Measurements from ENCODE around the gene HSD17B12. TPM values are rescaled to one million over a fixed set of nuclear protein-coding genes. Genes with fewer than 3 reads are reported as not detected.

HSD17B12 gene
- polyA plus RNA-seq, 3 donors: 20.4 to 62.4 (median 39.4) TPM

DNA sequence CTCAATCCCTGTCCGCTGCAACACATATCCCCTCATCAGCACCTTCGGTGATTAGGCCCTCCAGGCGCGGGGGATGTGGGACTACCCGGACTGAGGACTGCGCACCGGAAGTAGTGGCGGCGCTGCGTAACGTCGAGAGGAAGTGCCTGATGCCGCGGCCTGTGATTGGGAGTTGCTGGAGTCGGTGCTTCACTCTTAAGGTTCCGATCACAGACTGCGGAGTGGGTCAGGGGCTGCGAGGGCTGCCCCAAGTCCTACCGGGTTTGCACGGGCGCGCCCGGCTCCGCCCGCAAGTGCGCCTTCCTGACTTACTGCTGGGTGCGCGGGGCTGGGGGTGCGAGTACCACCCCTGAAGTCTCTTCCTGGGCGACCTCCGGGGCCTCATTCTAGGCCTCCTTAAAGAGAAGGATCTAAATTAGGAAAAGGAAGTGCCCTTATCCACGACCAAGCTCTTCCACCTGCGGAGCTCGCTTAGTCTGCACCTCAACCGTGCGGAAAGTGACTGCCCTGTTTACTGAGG is 200.2 kb downstream of the HSD17B12 start, which contains the start of gene ALKBH3:
TSS of gene ALKBH3 (plus strand) at position 192 of the 520 bp plus-strand sequence. CDS start 1,822 bp downstream, outside the sequence.
- 1% methylated on average over 36 of the region's 36 CpGs for whole genome bisulfite sequencing, 3 donors
- no peak within 1 kb of the TSS for H3K27ac ChIP-seq (ENCODE audit: low read depth, low read length)

DNA sequence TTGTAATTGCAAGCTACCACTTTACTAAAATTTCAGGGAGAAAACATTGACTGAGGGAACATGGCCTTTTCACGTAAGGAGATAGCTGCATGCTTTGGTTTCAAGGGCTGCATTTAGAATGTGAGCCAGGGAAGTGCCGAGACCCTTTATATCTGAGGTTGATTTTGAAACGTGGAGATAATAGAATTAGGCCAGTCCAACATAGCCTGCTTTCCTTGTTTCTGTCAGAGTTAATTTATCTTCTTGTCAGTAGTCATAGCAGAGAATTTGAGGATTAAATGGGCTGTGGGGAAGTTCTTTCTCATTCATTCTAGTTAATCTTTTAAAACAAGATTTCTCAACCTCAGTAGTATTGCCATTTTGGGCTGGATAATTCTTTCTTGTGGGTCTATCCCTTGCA is 212.3 kb downstream of the HSD17B12 start:
- 46 to 62% (median 60%) methylated on average over 3 of the region's 3 CpGs for WGBS, 3 donors

DNA sequence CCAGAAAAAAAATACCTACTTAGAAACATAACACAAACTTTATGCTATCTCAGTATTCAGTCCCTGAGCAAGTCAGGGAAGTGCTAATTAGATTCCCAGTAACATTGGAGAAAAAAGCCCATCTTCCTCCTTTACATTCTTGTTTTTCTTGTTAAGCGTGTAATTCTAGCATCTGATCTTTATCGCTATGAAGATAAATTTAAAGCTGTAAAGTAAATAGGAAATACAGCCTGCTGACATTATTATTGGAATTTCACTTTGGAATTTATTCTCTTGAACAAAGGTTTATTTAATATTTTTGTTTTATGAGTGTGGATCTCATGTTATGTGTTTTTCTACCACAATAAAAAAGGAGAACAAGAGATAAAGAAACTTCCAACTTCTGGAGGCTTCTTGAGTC is 214.0 kb downstream of the HSD17B12 start:
- WGBS, 3 donors: 72 to 77% (median 75%) methylated on average over 2 of the region's 2 CpGs
- H3K27ac ChIP-seq (ENCODE audit: low read depth, low read length): no peak overlapping the region

More for the DNA sequence above, 212.3 kb downstream of the HSD17B12 start:
- H3K27ac ChIP-seq (ENCODE audit: low read depth, low read length): no peak overlapping the region

DNA sequence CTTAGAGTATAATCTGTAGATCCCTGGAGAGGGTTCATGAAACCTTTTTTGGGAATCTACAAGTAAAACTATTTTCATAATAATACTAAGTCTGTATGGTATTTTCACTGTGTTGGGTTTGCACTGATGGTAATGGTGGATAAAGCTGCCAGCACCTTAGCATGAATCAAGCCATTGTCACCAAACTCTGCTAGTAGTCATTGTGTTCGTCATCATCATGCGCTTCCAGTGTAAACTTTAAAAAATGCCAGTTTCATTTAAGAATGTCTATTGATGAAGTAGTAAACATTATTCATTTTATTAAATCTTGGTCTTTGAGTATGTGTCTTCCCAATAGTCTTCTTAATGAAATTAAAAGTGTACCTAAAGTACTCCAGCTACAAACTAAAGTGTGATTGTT is 215.1 kb downstream of the HSD17B12 start:
- H3K27ac ChIP-seq (ENCODE audit: low read depth, low read length): no peak overlapping the region
- WGBS, 3 donors: 96% methylated on average over 2 of the region's 2 CpGs

DNA sequence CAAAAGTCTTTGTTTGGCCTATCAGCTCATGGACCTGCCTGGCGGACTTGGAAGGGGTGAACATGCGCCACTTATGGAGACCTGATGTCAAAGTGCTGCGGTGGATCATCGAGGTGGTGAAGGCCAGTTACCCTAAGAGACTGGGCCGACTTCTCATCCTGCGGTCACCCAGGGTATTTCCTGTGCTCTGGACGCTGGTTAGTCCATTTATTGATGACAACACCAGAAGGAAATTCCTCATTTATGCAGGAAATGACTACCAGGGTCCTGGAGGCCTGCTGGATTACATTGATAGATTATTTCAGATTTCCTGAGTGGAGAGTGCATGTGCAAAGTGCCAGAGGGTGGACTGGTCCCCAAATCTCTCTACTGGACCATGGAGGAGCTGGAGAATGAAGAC is 218.0 kb downstream of the HSD17B12 start:
- 82 to 93% (median 86%) methylated on average over 7 of the region's 7 CpGs for WGBS, 3 donors
- no peak overlapping the region for H3K27ac ChIP-seq (ENCODE audit: low read depth, low read length)

DNA sequence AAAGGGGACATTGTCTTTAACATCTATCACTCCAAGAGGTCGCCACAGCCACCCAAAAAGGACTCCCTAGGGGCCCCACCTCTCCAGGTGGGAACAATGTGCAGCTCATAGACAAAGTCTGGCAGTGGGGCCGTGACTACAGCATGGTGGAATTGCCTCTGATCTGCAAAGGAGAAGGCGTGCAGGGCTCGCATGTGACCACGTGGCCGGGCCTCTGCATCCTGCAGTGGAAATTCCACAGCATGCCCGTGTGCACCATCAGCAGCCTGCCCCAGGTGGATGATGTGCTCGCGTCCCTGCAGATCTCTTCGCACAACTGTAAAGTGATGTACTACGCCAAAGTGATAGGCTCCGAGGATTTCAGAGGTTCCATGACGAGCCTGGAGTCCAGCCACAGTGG is 218.6 kb downstream of the HSD17B12 start:
- H3K27ac ChIP-seq (ENCODE audit: low read depth, low read length): no peak overlapping the region
- WGBS, 3 donors: 89 to 91% (median 90%) methylated on average over 13 of the region's 13 CpGs

DNA sequence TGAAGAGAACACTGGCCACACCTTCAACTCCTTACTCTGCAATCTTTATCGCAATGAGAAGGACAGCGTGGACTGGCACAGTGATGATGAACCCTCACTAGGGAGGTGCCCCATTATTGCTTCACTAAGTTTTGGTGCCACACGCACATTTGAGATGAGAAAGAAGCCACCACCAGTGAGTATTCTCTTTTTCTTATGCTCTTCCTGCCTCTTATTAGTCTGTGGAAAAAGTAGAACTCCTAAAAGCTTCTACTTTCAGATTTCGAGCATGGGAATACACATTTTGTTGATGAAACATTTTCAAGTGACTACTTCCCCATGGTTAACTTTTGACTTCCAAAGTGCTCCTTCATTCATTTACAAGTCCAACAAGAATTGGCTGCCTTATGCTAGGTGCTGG is 221.0 kb downstream of the HSD17B12 start:
- H3K27ac ChIP-seq (ENCODE audit: low read depth, low read length): no peak overlapping the region
- 92 to 97% (median 96%) methylated on average over 4 of the region's 4 CpGs for WGBS, 3 donors

DNA sequence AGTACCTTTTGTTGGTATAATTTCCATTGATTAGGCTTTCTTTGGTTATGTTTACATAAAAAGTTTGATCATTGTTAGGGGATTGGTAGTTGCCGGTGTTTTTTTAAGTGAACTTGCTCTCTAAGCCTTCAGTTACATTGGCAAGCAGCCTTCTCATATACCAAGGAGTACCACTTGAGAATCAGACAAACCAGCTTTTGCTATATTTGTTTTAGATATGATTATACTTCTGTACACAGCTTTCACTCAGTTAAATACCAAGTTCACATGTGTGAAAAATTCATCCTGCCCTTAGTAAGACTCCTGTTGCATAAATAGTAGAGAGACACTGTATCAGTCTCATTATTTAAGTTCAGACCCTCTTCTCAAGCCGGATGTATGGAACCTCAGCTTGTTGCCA is 222.5 kb downstream of the HSD17B12 start:
- H3K27ac ChIP-seq (ENCODE audit: low read depth, low read length): no peak overlapping the region
- 56 to 97% (median 86%) methylated on average over 2 of the region's 2 CpGs for WGBS, 3 donors

DNA sequence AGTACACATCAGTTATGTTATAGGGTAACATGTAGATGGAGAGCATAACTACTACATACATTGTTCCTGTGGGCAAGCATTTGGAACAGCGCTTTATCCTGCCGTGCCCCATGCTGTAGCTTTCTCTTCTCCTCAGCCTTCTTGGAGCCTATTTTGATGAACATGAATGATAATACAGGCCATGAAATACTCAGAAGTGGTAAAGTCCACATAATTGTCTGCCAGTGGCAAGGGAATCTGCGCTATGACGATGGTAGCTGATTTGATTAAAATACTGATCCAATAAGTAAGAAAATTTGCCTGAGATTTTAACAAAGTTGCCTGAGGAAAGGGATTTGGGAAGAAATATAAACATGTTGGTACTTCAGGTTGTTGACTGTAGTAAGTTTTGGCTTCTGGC is 223.4 kb downstream of the HSD17B12 start:
- H3K27ac ChIP-seq (ENCODE audit: low read depth, low read length): no peak overlapping the region
- 97 to 99% (median 98%) methylated on average over 4 of the region's 4 CpGs for WGBS, 3 donors

DNA sequence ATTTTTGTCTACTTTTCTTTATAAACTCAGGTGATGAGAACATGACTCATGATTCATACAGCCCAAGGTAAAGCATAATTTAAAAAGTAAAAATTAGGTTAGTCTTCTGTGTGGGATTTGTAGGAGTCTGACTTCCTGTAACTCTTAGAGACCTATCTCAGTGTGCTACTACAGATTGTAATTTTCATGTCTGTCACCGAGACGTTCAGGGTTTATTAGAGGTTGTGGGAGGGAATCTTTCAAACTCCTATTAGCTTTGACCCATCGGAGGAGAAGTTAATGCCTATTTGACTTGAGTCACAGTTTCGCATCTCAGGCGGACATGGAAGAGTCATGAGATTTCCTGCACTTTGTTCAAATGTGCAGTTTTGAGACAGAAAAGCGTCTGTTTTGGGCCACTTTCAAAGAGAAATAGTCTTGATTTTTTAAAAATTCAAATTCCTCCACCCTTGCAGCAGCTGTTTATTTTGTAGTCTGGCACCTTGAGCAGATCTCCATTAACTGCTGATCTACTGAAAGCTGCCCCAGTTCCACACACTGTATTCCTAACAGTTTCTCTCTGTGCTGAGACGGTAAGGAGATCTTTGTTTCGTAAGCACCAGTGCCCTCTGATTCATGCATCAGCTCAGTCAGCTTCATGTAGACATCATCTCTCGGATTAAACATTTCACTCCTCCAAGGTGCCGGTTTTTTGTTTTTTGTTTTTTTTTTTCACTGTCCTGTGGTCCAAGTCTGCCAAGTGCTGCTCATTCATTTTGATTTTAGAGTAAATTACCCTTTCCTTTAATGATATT is 224.4 kb downstream of the HSD17B12 start:
- no peak overlapping the region for H3K27ac ChIP-seq (ENCODE audit: low read depth, low read length)
- 65 to 82% (median 69%) methylated on average over 10 of the region's 10 CpGs for WGBS, 3 donors

DNA sequence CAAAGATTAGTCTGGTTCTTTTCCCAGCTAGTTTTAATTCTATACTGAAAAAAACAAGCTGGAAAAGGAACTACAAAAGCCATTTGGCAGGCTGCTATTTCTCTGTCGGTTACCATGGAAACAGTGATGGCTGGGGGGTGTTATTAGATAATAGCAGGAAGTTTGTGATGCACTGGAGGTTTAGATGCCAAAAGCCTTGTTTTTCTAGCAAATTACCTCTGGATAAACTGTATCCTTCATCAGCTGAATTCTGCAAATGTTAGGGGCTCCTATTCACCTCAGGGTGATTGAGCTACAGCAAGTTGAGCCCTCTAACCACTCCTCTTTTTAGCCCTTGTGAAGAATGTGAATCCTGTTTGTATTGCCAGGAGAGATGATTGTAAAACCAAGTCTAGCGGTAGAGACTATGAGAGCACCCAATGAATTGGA is 225.3 kb downstream of the HSD17B12 start:
- H3K27ac ChIP-seq (ENCODE audit: low read depth, low read length): no peak overlapping the region

More for the DNA sequence above, 225.3 kb downstream of the HSD17B12 start:
- 58 to 81% (median 61%) methylated on average over 2 of the region's 2 CpGs for WGBS, 3 donors

Other genes with a start within 250 kb of the HSD17B12 start
- gene ALKBH3, start 200.1 kb downstream of the HSD17B12 start, polyA plus RNA-seq: 10 to 100 TPM; 21.0 to 24.5 (median 21.3) TPM